Stimulated activated CD8-positive, alpha-beta memory T cell treated with anti-CD3 and anti-CD28 coated beads, Interleukin-7, amount 100 ng/mL, for 4 hours (primary cell): Measurements from ENCODE around the gene CCDC57.
"Not testable (repeated sequence)": the region's sequence is repeated elsewhere in the genome, so short reads cannot be mapped to it uniquely, and the experiment has no call there.

ENCODE experiments used
- DNase-seq, 2 donors: peaks; one replicate each; pipeline ENCODE4 v3.0.0-alpha.2; 2020; ENCODE audit warnings: low read depth in 2 of 2

CCDC57 gene

GRCh38 chr17:82178499-82179261, 34.0 kb downstream of the CCDC57 start:
- no peak for DNase-seq

- no peak for DNase-seq
Observed at GRCh38 chr17:82177761-82178498, 34.7 kb downstream of the CCDC57 start.

DNA sequence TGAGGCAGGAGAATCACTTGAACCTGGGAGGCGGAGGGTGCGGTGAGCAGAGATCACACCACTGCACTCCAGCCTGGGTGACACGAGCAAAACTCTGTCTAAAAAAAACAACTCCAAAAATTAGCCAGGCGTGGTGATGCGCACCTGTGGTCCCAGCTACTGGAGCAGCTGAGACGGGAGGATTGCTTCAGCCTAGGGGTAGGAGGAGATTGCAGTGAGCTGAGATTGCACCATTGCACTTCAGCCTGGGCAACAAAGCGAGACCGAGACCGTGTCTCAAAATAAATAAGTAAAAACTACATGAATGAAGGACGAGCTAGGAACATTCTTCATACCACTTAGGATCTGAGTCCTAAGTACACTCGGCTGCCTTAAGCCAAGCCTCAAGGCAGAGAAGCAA, 35.4 kb downstream of the CCDC57 start:
- DNase-seq, result no peak

DNA sequence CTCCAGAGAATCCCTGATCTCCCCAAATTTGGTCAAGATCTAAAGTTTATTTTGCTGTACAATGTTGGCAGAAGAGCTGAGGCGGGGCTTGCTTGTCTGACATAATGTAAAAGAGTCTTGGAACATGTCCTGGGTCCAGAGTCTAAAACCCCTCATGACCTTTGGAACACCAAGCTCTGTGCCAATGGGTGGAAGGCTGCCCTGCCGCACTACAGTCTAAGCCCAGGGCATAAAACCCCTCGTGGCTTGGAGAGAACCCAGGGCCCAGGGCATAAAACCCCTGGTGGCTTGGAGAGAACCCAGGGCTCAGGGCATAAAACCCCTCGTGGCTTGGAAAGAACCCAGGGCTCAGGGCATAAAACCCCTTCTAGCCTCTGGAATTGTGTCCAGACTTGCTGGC, 36.7 kb downstream of the CCDC57 start:
- no peak for DNase-seq

DNA sequence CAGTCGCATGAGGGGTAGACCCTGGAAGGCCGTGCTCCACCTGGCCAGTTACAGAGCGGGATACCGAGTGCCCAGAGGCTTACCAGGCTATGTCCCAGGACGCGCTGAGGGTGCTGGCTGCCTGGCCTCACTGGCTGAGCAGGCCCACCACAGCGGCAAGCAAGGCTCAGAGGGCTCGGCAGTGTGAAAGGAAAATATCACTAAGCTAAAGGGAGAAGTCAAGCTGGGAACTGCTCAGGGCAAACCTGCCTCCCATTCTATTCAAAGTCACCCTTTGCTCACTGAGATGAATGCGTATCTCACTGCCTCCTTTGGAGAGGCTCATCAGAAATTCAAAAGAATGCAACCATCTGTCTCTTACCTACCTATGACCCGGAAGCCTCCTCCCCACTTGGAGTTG, 37.4 kb downstream of the CCDC57 start:
- no peak for DNase-seq

DNA sequence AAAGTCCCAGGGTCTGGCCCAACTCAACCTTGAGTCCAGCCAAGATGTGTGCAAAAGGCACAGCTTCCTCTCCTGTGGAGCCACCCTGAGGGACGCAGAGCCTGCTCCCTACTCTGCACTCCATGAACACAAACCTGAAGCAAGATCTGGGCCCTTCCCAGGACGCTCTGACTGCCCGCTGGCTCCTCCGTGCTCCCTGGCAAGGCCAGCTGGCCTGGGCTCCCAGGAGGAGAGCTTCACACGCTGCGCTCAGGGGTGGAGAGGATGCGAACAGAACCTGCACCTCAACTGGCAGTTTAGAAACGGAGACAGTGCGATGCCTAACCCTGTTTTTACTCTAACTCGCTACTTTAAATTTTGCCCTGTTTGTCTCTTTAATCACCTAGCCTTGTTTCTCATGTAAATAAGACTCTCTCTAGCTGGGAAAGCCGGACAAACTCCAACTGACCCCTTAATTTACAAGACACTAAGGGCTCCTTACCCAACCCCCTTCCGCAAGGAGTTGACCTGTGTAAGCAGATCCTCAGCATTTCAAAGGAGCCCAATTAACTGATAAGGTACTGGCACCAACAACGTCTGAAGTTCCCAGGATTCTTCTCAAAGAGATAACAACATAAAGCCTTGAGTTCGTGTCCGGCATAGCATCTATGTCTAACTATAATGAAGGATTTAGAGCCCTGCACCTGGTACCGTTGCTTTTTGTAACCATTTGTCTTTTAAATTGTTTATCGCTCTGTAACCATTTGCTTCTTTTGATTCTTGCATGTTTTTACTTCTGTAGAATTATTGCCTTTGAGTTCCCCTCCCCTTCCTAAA, 38.4 kb downstream of the CCDC57 start:
- DNase-seq, result not testable (repeated sequence)

- DNase-seq, result no peak
Observed at GRCh38 chr17:82173351-82174041, 39.1 kb downstream of the CCDC57 start.

GRCh38 chr17:82172486-82173160, 40.0 kb downstream of the CCDC57 start:
- no peak for DNase-seq

DNA sequence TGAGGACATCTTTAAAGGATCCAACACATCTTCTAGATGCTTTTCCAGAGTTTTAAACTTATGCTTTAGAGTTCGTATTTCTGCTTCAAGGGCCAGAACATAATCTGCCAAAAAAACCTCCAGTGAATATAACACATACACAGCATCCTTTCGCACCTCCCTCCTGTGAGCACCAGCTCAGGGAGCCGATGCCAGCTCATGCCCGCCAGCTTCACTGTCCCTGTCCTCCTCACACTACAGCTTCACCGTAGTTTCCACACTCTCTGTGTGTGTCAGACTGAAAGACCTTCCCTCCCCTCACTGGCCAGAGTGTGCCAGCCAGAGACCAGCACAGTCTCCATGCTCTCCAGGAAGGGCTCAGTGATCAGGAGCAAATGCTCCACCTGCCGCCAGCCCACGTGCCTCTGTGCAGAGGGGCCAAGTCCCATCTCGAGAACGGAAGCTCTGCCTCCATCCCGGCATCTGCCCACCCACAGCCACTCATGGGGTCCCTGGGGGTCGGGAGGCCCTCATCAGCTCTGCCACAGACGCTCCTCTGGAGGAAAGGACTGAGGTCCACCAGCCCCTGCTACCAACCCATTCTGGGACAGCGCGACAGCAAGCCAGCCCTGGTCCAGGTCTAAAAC, 40.8 kb downstream of the CCDC57 start:
- DNase-seq, result no peak

- DNase-seq, result no peak
Observed at GRCh38 chr17:82170412-82170961, 42.2 kb downstream of the CCDC57 start.

DNA sequence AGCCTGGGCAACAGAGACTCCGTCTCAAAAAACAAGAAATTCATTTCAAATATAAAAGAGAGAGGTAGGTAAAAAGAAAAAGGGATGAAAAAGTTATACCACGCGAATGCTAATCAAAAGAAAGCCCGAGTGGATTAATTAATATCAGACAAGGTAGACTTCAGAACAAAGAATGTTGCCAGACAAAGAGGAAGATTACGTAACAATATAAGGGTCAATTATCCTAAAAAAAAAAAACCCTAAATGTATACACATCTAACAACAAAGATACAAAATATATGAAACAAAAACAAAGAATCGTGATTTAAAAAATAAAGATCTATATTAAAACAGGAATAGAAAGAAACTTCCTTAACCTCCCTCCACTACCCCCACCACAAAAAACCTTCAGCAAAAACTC, 44.1 kb downstream of the CCDC57 start:
- no peak for DNase-seq

DNA sequence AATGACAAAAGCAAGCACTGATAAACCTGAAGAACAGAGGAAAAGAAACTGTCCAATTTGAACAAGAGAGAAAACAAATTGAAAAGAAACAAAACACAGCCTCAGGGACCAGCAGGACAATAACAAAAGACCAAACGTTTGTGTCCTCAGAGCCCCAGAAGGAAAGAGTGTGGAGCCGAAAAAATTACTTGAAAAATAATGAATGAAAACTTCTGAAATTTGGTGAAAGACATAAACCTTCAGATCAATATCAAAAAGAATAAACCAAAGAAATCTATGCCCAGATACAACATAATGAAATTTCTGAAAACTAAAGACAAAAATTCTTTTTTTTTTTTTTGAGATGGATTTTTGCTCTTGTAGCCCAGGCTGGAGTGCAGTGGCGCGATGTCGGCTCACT, 45.6 kb downstream of the CCDC57 start:
- DNase-seq, result no peak

DNA sequence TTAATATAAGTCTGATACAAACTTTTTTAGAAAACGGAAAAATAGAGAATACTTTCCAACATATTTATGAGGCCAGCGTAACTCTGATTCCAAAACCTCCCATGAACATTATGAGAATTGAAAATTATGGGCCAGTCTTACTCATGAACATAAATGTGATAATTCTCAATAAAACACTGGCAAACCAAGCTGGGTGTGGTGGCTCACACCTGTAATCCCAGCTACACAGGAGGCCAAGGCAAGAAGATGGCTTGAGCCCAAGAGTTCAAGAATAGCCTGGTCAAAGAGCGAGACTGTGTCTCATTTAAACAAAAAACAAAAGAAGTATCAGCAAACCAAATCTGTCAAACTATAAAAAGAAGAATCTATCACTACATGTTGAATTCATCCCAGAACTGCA, 47.8 kb downstream of the CCDC57 start:
- no peak for DNase-seq

GRCh38 chr17:82161216-82161615, 51.4 kb downstream of the CCDC57 start:
- no peak for DNase-seq

DNA sequence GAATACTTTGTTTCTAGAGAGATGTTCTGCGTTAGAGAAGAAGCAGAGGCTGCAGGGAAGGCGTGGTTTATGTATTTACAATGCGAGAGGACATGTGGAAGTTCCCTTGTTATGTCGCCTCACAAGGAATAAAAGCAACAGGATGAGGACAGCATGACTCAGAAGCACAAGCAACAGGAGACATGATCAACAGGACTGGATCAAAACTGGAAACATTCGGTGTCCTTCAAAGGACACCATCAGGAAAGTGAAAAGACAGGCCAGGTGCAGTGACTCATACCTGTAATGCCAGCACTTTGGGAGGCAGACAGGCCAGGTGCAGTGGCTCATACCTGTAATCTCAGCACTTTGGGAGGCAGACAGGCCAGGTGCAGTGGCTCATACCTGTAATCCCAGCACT, 52.6 kb downstream of the CCDC57 start:
- DNase-seq, result no peak

DNA sequence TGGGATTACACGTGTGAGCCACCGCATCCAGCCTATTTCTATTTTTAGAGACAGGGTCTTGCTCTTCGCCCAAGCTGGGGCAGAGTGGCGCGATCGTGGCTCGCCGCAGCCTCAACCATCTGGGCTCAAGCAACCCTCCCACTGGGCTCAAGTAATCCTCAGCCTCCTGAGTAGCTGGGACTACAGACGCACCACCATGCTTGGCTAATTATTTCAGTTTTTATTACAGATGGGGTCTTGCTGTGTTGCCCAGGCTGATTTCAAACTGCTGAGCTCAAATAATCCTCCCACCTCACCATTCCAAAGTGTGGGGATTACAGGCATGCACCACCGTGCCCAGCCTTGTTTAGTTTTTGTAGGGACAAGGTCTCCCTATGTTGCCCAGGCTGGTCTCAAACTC, 53.8 kb downstream of the CCDC57 start:
- DNase-seq, result no peak

GRCh38 chr17:82157046-82158035, 55.3 kb downstream of the CCDC57 start:
- no peak for DNase-seq

DNA sequence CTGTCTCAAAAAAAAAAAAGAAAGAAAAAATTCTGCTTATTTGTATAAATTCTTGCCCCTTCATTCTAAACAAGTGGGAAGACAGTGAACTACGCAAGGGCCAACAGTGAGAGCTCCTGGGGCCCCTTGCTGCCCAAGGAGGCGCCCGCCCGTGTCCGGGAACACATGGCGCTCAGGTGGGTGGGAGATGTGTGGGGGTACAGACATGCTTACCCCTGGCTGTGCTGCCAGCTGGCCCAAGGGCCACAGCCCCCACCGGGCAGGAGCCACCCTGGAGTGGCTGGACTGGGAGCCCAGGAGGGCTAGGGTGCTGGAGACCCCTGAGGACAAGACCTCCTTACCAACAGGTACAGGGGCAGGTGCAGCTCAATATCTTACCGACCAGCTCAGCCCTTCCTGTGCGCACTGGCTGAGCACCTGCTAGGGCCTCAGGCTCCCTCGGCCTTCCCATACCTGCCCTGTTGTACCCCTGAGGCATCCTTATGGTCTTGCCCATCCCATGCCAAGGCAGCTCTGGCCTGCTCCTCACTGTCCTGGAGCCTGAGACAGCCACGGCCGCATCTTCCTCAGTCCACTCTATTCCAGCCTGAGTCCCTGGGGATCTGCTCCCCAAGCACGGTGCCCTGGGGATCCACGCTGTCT, 56.2 kb downstream of the CCDC57 start:
- no peak for DNase-seq

DNA sequence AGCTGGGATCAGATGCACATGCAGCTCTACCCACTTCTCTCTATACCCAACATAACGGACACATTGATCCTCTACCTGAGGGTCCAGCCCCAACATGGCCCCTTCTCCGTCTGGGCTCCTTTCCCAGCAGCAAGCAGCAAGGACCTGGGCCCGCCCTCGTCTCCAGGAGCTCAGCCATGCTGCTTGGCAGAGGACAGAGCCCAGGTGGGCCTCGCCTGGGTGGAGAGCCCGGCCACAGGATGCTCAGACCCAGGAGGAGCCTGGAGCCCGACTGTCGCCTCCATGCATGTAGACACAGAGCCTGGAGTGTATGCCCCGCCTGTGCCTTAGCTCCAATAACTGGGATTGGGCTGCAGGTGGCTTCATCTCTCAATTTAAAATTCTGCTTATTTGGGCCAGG, 57.0 kb downstream of the CCDC57 start:
- no peak for DNase-seq
